Measurements from ENCODE around the gene SYT15.
"Not testable (repeated sequence)": the region's sequence is repeated elsewhere in the genome, so short reads cannot be mapped to it uniquely, and the experiment has no call there.

- not testable (repeated sequence) for TF ChIP-seq CTCF (conservative IDR thresholded peaks at IDR 0.05); ZFX (IDR thresholded peaks at IDR 0.05)
Measured at GRCh38 chr10:46573884-46574283, 5.0 kb upstream of the SYT15 start.
